ENCODE data around the gene LYPD6. TPM values are rescaled to one million over a fixed set of nuclear protein-coding genes. Genes with fewer than 3 reads are reported as not detected.

The LYPD6 gene
- total and polyA plus RNA-seq, 9 of the 15 experiments (the other 6 are each of a cell fraction or from before 2014, with no cell fraction given) = not detected

DNA sequence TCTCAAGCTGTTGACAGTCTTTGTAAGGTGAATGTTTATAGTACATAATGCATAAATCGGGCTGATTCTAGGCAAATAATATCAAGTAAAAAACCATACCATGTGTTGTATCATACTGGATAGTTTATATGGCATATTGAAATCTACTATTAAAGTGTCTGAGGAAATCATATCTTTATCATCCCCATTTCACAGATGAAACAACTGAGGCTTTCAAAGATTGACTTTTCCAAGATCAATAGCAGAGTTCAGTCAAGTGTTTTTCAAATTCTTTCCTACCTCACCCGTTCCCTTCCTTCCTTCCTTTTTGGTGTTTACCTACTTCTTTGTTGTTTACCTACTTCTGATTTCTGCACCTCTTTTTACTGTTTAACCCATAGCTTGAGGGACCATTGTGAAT lies 2.0 kb downstream of the LYPD6 start:
- Histone ChIP-seq H3K9me3 (replicated peaks; ENCODE audit: control insufficient read depth, insufficient read depth, low read depth, low read length) (no peaks in the 10 kb centered on the region), H3K4me1 (replicated peaks in 1 of 2; ENCODE audit: control insufficient read depth in 2 of 2, insufficient read depth in 2 of 2, low read length in 2 of 2) (peaks cover 0 to 4% of the 10 kb centered on the region in 2 experiments; a peak in 1 of 5 replicates), H3K9ac (ENCODE audit: insufficient read depth in 1 of 2, low read depth in 2 of 2, low read length in 2 of 2) (no peak overlapping the region), H2AFZ (ENCODE audit: low read depth, low read length) (no peak overlapping the region), H3K9me1 (ENCODE audit: control insufficient read depth, insufficient read depth, low read length) (no peaks in the 10 kb centered on the region), H3K4me2 (ENCODE audit: insufficient read depth, low read length) (no peak overlapping the region), H4K20me1 (replicated peaks; ENCODE audit: control insufficient read depth, insufficient read depth, low read length) (no peaks in the 10 kb centered on the region), H3K27ac (ENCODE audit: extremely low read depth, low read depth, low read length) (no peak overlapping the region), H3K27me3 (ENCODE audit: control insufficient read depth in 2 of 2, insufficient read depth in 2 of 2, low read length in 2 of 2) (peaks cover 0 to 16% of the 10 kb centered on the region in 2 experiments; a peak in 2 of 5 replicates), H3K79me2 (ENCODE audit: control insufficient read depth, insufficient read depth, low read length) (no peaks in the 10 kb centered on the region), H3K36me3 (ENCODE audit: control insufficient read depth, insufficient read depth, low read length) (no peaks in the 10 kb centered on the region), H3K4me3 (no peak overlapping the region)
- in situ Hi-C loops (cut with MboI) (no loop called here), intact Hi-C loops (cut with micrococcal nuclease) (no loop called here)
- ATAC-seq (no peak), FAIRE-seq (no peak), DNase-seq (ENCODE audit: extremely low read depth in 1 of 4, low spot score in 3 of 4) (no peak)
- CTCF ChIA-PET (ENCODE audit: low intra/inter-chr PET ratio) = no interaction called here
- TF ChIP-seq RBM25 (IDR thresholded peaks at IDR 0.05; ENCODE audit: low read depth, low read length, severe bottlenecking) (peak; percentile 67), CHCHD3 (CRISPR knock-in tag; IDR thresholded peaks at IDR 0.05) (no peak)
- WGBS (ENCODE audit: insufficient coverage, low coverage, missing lambda C conversion rate) = 0% methylated on average over 2 of the region's 2 CpGs
- POLR2A ChIA-PET = interaction anchor here (0.6 kb wide), 1 partner anchor 409 kb away, joined by 3 read pairs; no protein-coding TSS in a partner anchor
- no TSS peak for BruUV-seq (replicated peaks)

DNA sequence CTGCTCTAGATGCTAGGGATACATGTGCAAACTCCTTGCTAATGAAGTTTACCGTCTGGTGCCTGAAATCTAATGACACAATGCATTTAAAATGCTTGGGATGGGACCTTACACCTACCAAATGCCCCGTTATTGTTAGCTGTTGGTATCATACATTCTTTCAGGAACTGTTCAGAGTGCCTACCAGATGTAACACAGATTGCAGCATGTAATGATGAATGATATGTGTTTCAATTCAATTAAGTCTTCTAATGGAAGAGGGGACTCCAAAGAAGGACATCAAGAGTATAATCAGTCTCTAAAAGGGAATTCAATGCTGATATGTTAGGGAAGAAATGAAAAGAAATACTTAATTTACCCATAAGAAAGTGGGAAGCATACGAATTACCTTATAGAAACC lies 3.2 kb downstream of the LYPD6 start:
- H3K4me1 ChIP-seq (replicated peaks in 1 of 2; ENCODE audit: control insufficient read depth in 2 of 2, insufficient read depth in 2 of 2, low read length in 2 of 2) = peaks cover 0 to 4% of the 10 kb centered on the region in 2 experiments; a peak in 1 of 5 replicates
- no peaks in the 10 kb centered on the region for H3K36me3 ChIP-seq (ENCODE audit: control insufficient read depth, insufficient read depth, low read length)
- H4K20me1 ChIP-seq (replicated peaks; ENCODE audit: control insufficient read depth, insufficient read depth, low read length) = no peaks in the 10 kb centered on the region
- H3K9me3 ChIP-seq (replicated peaks; ENCODE audit: control insufficient read depth, insufficient read depth, low read depth, low read length) = no peaks in the 10 kb centered on the region
- TF ChIP-seq ZNF143 (CRISPR knock-in tag; IDR thresholded peaks at IDR 0.05) (no peak), TAF1 (IDR thresholded peaks at IDR 0.05; ENCODE audit: control insufficient read depth, extremely low read depth, insufficient read depth, low read length, severe bottlenecking) (no peak), RAD51 (IDR thresholded peaks at IDR 0.05; ENCODE audit: borderline replicate concordance, low read depth) (no peak), PPARD (CRISPR knock-in tag; IDR thresholded peaks at IDR 0.05) (no peak), COPS2 (conservative IDR thresholded peaks at IDR 0.05) (no peak), EP400 (IDR thresholded peaks at IDR 0.05) (no peak), ZBED1 (IDR thresholded peaks at IDR 0.05) (no peak), ZNF121 (CRISPR knock-in tag; conservative IDR thresholded peaks at IDR 0.05) (no peak), MCM3 (IDR thresholded peaks at IDR 0.05) (no peak), MTA2 (IDR thresholded peaks at IDR 0.05; ENCODE audit: low read depth) (no peak), GATAD2B (IDR thresholded peaks at IDR 0.05; ENCODE audit: borderline replicate concordance) (no peak), ASH1L (IDR thresholded peaks at IDR 0.05; ENCODE audit: borderline replicate concordance, low read depth, partially characterized antibody) (no peak)
- TF ChIP-seq, protein P1, sequence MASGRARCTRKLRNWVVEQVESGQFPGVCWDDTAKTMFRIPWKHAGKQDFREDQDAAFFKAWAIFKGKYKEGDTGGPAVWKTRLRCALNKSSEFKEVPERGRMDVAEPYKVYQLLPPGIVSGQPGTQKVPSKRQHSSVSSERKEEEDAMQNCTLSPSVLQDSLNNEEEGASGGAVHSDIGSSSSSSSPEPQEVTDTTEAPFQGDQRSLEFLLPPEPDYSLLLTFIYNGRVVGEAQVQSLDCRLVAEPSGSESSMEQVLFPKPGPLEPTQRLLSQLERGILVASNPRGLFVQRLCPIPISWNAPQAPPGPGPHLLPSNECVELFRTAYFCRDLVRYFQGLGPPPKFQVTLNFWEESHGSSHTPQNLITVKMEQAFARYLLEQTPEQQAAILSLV (tag; IDR thresholded peaks at IDR 0.05) = no peak
- TF ChIP-seq, protein P2, sequence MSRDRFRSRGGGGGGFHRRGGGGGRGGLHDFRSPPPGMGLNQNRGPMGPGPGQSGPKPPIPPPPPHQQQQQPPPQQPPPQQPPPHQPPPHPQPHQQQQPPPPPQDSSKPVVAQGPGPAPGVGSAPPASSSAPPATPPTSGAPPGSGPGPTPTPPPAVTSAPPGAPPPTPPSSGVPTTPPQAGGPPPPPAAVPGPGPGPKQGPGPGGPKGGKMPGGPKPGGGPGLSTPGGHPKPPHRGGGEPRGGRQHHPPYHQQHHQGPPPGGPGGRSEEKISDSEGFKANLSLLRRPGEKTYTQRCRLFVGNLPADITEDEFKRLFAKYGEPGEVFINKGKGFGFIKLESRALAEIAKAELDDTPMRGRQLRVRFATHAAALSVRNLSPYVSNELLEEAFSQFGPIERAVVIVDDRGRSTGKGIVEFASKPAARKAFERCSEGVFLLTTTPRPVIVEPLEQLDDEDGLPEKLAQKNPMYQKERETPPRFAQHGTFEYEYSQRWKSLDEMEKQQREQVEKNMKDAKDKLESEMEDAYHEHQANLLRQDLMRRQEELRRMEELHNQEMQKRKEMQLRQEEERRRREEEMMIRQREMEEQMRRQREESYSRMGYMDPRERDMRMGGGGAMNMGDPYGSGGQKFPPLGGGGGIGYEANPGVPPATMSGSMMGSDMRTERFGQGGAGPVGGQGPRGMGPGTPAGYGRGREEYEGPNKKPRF (IDR thresholded peaks at IDR 0.05; ENCODE audit: low read depth, low read length) = no peak
- DNase-seq (ENCODE audit: extremely low read depth in 1 of 4, low spot score in 3 of 4) (no peak), FAIRE-seq (no peak), ATAC-seq (no peak)
- H3K9me1 ChIP-seq (ENCODE audit: control insufficient read depth, insufficient read depth, low read length) = no peaks in the 10 kb centered on the region
- no peaks in the 10 kb centered on the region for H3K79me2 ChIP-seq (ENCODE audit: control insufficient read depth, insufficient read depth, low read length)
- H3K9ac ChIP-seq (ENCODE audit: insufficient read depth in 1 of 2, low read depth in 2 of 2, low read length in 2 of 2) = no peak overlapping the region
- H3K27me3 ChIP-seq (ENCODE audit: control insufficient read depth in 2 of 2, insufficient read depth in 2 of 2, low read length in 2 of 2) = peaks cover 0 to 16% of the 10 kb centered on the region in 2 experiments; a peak in 2 of 5 replicates
- intact Hi-C loops (cut with micrococcal nuclease) (no loop called here), in situ Hi-C loops (cut with MboI) (no loop called here)
- POLR2A ChIA-PET = no interaction called here
- H2AFZ ChIP-seq (ENCODE audit: low read depth, low read length) = no peak overlapping the region
- no peak overlapping the region for H3K4me3 ChIP-seq
- no peak overlapping the region for H3K27ac ChIP-seq (ENCODE audit: extremely low read depth, low read depth, low read length)
- WGBS (ENCODE audit: insufficient coverage, low coverage, missing lambda C conversion rate) = under 1% methylated on average over 3 of the region's 3 CpGs
- CTCF ChIA-PET (ENCODE audit: low intra/inter-chr PET ratio) = no interaction called here
- no TSS peak for BruUV-seq (replicated peaks)
- H3K4me2 ChIP-seq (ENCODE audit: insufficient read depth, low read length) = no peak overlapping the region
